Left hindlimb (tissue), 1 donor: ENCODE measurements around the gene RILPL1.
A peak's percentile ranks its signal among the peaks of the same experiment; 100 is the strongest.
"Not testable (repeated sequence)": the region's sequence is repeated elsewhere in the genome, so short reads cannot be mapped to it uniquely, and the experiment has no call there.

Experiments
- DNase-seq: peaks from one replicate; pipeline ENCODE4 v3.0.0-alpha.2; 2018

The RILPL1 gene

GRCh38 chr12:123533672-123534643 is at the start of gene RILPL1:
TSS of gene RILPL1 (minus strand) at chr12:123533719. CDS start at chr12:123533482, 237 bp downstream.
- DNase-seq, result peak; percentile 76

DNA sequence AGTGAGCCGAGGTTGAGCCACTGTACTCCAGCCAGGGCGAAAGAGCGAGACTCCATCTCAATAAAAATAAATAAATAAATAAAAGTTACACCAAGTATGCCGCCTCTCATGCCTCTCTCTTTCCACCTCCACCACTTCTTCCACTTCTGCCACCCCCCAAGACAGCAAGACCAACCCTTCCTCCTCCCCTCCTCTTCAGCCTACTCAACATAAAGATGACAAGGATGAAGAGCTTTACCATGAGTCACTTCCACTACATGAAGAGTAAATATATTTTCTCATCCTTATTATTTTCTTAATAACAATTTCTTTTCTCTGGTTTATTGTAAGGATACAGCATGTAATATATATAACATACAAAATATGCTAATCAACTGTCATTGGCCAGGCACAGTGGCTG is 47.3 kb upstream of the RILPL1 start:
- DNase-seq, result no peak

DNA sequence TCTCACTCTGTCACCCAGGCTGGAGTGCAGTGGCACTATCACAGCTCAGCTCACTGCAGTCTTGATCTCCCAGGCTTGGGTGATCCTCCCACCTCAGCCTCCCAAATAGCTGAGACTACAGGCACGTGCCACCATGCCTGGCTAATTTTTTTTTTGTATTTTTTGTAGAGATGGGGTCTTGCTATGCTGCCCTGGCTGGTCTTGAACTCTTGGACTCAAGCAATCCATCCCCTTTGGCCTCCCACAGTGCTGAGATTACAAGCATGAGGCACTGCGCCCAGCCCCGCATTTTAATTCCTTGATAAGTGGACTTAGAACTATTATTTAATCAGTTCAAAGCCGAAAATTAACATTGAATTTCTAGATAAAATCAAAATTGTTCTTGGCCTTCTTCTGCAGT is 45.3 kb upstream of the RILPL1 start:
- DNase-seq, result not testable (repeated sequence)

DNA sequence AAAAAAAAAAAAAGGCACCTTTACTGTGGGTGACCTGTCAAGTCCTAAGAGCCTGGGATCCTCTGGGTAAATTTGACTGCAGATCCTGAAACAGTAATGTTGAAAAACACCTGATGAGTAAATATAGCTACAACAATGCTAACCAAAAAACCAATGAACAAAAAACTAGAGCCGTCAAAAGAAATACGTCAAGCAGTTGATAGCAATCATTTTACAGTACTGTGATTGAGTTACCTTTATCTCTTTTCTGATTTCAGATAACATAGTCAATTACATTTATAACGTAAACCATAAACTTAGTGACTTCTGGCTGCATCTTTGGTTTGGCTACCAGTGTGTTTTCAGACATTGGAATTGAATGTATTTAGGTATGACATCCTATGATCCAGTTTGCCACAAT is 44.7 kb upstream of the RILPL1 start:
- DNase-seq, result no peak

DNA sequence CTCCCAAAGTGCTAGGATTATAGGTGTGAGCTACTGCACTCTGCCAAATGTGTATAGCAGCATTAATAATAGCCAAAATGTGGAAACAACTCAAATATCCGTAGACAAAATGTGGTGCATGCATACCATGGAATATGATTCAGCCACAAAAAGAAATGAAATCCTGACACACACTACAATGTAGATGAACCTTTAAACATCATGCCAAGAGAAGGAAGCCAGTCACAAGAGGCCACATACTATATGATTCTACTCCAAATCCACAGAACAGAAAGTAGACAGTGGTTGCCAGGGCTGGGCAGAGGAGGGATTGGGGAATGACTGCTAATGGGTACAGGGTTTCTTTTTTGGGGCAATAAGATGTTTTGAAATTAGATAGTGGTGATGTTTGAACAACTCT is 43.1 kb upstream of the RILPL1 start:
- DNase-seq, result no peak

DNA sequence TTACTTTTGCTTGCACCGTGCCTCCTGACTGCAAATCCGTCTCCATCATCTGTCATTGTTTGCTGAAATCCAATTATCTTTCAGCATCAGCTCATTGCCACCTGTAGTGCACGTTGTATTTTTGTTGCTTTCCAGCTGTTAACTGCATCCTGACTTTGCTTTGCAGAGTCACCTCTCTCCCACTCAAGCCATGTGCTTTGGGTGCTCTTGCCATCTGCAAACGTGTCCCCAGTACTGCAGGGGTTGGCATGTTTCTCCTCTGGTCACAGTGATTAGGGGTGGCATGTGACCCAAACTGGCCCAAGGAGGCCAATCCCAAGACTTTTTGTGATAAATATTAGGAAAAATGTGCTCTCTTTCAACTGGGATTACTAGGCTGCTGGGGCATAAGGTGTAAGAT is 40.4 kb upstream of the RILPL1 start:
- DNase-seq, result no peak

GRCh38 chr12:123572391-123572790 is 38.9 kb upstream of the RILPL1 start:
- DNase-seq, result no peak

DNA sequence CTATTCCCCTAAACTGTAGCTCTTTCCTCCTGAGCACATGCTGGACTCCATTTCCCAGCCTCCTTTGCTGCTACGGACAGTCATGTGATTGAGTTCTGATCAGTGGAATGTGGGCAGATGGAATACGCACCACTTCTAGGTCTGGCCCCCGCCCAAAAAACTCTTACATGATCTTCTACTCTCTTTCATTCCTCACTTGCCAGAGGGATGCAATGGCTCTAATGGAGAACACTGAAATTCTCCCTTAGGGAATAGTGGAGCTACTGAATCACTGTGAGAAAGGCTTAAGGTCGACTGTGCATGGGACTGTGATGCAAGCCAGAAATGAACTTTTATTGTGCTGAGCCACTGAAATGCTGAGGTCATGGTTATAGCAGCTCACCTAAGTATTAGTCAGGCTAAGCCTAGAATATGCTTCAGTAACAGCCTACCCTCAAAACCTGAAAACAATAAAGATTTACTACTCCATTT is 37.9 kb upstream of the RILPL1 start:
- DNase-seq, result no peak

DNA sequence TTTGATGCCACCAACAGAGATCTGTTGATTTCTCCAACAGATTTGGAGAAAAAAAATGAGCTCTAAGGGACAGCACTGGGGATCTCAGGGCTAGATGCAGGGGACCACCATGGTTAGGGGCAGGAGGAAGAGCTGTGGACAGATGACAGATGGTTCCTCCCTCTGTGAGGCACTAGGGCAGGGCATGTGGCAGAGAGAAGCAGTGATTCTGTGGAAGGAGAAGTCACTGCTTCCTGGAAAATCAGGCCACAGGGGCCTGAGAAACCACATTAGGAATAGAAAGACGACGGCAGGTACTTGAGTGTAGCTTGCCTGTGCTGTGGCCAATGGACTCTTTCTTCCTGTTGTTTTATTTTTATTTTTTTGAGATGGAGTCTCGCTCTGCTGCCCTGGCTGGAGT is 25.9 kb upstream of the RILPL1 start:
- DNase-seq, result no peak

DNA sequence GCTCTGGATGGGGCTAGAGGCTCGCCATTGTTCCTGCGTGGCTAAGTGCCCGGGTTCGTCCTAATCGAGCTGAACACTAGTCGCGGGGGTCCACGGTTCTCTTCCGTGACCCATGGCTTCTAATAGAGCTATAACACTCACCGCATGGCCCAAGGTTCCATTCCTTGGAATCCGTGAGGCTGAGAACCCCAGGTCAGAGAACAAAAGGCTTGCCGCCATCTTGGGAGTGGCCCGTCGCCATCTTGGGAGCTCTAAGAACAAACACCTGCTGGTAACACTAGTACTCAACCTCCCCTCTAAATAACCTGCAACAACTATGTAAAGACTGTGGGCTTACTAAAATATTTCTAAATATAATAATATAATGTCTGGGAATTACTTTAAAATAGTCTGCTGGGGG is 25.0 kb upstream of the RILPL1 start:
- not testable (repeated sequence) for DNase-seq

GRCh38 chr12:123554843-123555242 is 21.3 kb upstream of the RILPL1 start:
- DNase-seq, result not testable (repeated sequence)

GRCh38 chr12:123554136-123554535 is 20.6 kb upstream of the RILPL1 start:
- DNase-seq, result not testable (repeated sequence)

DNA sequence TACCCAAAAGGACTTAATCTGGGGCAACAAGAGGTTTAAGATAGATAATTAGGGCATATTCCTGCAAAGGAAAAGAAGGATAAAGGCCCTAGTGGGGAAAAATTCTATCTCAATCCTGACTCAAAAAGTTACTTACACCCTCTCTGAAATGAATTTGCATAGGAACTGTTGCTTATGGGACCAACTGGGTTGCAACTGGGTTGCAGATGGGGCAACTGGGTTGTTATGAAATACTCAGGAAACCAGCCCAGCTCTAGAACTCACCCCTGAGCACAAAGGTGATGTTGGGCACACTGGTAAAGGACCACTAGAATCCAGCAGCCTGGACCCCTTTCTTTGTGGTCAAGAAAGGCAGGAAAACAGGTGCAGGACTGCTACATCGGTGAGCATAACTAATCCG is 17.2 kb upstream of the RILPL1 start:
- DNase-seq, result no peak

- no peak for DNase-seq
Observed at GRCh38 chr12:123548107-123548506, 14.6 kb upstream of the RILPL1 start.

DNA sequence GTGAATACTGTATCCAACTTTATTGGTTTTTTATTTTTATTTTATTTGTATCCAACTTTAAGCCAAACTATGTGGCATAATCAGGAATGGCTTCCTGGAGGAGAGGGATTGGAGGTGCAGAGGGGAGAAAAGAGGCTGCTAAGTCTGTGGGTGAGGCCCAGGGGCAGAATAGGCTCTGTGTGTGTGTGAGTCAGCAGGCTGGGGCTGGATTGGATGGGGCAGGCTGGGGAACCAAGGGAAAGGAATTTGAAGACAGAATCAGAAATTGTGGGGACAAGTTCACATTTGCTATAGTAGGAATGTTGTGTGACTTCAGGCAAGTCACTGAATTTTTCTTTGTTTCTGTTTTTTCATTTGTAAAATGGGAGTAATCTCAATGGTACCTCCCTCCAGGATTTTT is 12.8 kb upstream of the RILPL1 start:
- no peak for DNase-seq

- no peak for DNase-seq
Observed at GRCh38 chr12:123543541-123543940, 10.0 kb upstream of the RILPL1 start.

- no peak for DNase-seq
Observed at GRCh38 chr12:123540899-123541662, 7.6 kb upstream of the RILPL1 start.

GRCh38 chr12:123535952-123536351 is 2.4 kb upstream of the RILPL1 start:
- not testable (repeated sequence) for DNase-seq

DNA sequence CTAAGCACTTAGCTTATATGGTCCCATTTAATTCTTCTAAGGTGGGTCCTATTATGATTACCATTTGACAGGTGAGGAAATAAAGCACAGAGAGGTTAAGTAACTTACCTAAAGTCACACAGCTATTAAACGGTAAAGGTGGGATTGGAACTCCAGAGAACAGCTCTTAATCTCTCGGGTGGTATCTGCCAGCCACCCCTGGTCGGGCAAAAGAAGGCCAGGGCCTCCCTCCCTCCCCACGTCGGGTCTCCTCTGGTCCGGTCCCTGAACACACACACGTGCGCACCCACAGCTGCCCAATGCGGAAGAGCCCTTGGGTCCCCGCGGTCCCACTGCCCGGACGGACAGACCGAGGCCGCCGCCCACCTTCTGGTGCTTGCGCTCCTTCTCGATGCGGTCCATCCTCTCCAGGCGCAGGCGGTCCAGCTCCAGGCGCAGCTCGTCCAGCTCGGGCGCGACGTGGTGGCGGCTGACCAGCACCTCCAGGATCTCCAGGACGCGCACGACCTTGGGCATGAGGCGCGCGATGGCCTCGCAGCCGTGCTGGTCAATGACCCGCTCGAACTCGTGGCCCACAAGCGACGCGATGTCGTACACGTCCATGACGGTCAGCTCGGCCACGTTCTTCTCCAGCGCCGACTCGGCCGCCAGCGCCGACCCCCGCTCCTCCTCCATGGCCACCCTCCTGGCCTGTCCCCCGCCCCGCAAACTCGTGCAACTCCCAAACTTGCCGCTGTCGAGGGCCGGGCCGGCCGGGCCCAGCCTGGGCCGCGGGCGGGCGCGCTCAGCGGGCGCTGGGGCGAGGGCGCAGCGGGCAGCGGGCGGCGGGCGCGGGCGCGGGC is 490 bp downstream of the RILPL1 start:
- peak; percentile 74 for DNase-seq

- DNase-seq, result no peak
Observed at GRCh38 chr12:123532019-123532418, 1.5 kb downstream of the RILPL1 start.

DNA sequence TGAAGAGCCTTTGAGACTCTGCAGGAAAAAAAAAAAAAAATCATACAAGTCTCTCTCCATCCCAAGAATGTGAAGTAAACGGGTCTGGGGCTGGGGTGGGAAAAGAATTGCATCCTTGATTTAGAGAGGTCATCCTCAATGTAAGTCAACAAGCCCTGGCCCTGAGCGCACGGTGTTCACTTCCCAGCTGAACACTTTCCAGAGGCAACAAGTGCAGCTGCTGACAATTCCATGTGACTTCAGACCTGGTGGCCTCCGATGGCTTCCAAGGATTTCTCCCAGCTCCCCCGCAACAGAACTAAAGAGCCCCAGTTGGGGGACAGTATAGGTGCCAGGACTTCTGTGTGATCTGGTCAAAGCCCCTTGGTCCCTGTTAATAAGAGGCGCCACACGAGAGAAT is 2.4 kb downstream of the RILPL1 start:
- DNase-seq, result no peak

- DNase-seq, result no peak
Observed at GRCh38 chr12:123530668-123531067, 2.9 kb downstream of the RILPL1 start.

DNA sequence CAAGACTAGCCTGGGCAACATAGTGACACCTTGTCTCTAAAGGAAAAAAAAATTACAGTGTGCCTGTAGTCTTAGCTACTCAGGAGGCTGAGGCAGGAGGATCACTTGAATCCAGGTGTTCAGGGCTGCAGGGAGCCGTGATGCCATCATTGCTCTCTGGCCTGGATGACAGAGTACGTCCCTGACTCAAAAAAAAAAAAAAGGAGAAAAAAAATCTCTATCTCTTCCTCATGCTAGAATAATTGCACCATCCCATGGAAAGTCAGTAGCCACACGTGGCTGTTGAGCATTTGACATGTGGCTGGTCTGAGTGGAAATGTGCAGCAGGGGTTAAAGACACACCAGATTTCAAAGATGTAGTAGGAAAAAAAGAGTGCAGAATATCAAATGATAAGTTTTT is 3.8 kb downstream of the RILPL1 start:
- no peak for DNase-seq
